Fibroblast of mammary gland (primary cell): Measurements from ENCODE around the gene PARP9.

Experiments
- DNase-seq: peaks from one replicate; pipeline ENCODE4 v3.0.0-alpha.2; 2010; ENCODE audit warnings: low read depth
- H3K4me3 ChIP-seq: 2 replicates; pipeline ENCODE4 v1.5.1; 2011; ENCODE audit warnings: low read depth, mild to moderate bottlenecking, low read length, moderate library complexity; ENCODE audit not compliant: control insufficient read depth
- CTCF ChIP-seq: conservative IDR thresholded peaks from 2 replicates; pipeline ENCODE4 v1.5.1; 2011; ENCODE audit warnings: low read depth, low read length, inconsistent platforms; ENCODE audit not compliant: control insufficient read depth, insufficient read depth

Gene PARP9

GRCh38 chr3:122562923-122563716 is 980 bp downstream of the PARP9 start:
- H3K4me3 ChIP-seq: peak overlapping the region; percentile 83
- peak; percentile 10 for DNase-seq
- no peak for TF ChIP-seq CTCF

- TF ChIP-seq CTCF: peak; percentile 72
- peak; percentile 73 for DNase-seq
- no peak overlapping the region for H3K4me3 ChIP-seq
Observed at GRCh38 chr3:122560680-122561079, 3.4 kb downstream of the PARP9 start.

GRCh38 chr3:122559906-122560305 is 4.2 kb downstream of the PARP9 start:
- no peak for TF ChIP-seq CTCF
- no peak for DNase-seq
- no peak overlapping the region for H3K4me3 ChIP-seq

- no peak for TF ChIP-seq CTCF
- H3K4me3 ChIP-seq: no peak overlapping the region
- DNase-seq: no peak
Observed at GRCh38 chr3:122558605-122559004, 5.5 kb downstream of the PARP9 start.

- DNase-seq: no peak
- H3K4me3 ChIP-seq: no peak overlapping the region
- TF ChIP-seq CTCF: no peak
Observed at GRCh38 chr3:122557356-122557755, 6.7 kb downstream of the PARP9 start.

GRCh38 chr3:122555275-122556071 is 8.6 kb downstream of the PARP9 start:
- TF ChIP-seq CTCF: no peak
- DNase-seq: peak; percentile 25
- no peak overlapping the region for H3K4me3 ChIP-seq
